PC-9 (cell line): Measurements from ENCODE around the gene PHC2.

Source experiments
- EZH2 ChIP-seq: fragments of 200-600 bp; sonication (generic); IDR thresholded peaks from 2 replicates; pipeline ENCODE4 v1.8.0; 2017; ENCODE audit warnings: antibody characterized with exemption, low read depth
- TF ChIP-seq, protein P1 (sequence below): fragments of 200-600 bp; sonication (generic); conservative IDR thresholded peaks from 2 replicates; pipeline ENCODE4 v1.6.1; 2017; ENCODE audit warnings: mixed run types, antibody characterized with exemption, mild to moderate bottlenecking, moderate library complexity

DNA sequence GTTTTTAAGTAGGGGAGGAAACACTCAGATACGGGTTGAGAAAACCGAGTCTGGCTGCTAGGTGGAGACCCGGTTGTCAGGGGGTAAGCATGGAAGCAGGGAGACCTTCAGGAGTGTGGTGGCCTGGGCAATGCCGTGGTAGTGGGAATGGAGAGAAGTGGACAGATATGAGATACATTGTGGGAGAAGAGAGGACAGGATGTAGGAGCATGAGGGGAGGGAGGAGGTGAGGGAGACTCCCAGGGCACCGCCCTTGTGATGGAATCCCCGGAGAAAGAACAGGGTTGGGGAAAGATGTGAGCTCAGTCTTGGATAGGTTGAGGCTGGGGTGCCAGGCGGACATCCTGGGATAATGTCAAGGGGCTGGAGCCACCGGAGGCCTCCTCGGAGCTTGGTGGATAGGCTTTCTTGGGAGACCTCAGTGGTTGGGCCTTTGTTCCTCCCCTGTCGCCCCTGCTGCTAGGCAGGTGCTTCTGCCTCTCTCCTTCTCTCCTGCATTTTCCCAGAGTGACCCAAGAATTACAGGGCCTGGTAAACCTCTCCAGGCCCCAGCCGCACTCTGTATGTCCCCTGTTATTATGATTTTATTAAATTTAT is 153.3 kb downstream of the PHC2 start:
- TF ChIP-seq, protein P1, sequence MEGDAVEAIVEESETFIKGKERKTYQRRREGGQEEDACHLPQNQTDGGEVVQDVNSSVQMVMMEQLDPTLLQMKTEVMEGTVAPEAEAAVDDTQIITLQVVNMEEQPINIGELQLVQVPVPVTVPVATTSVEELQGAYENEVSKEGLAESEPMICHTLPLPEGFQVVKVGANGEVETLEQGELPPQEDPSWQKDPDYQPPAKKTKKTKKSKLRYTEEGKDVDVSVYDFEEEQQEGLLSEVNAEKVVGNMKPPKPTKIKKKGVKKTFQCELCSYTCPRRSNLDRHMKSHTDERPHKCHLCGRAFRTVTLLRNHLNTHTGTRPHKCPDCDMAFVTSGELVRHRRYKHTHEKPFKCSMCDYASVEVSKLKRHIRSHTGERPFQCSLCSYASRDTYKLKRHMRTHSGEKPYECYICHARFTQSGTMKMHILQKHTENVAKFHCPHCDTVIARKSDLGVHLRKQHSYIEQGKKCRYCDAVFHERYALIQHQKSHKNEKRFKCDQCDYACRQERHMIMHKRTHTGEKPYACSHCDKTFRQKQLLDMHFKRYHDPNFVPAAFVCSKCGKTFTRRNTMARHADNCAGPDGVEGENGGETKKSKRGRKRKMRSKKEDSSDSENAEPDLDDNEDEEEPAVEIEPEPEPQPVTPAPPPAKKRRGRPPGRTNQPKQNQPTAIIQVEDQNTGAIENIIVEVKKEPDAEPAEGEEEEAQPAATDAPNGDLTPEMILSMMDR, result no peak
- no peak for TF ChIP-seq EZH2
